Neuronal stem cell (in vitro differentiated cells): Measurements from ENCODE around the gene ASGR1.
"Not testable (repeated sequence)": the region's sequence is repeated elsewhere in the genome, so short reads cannot be mapped to it uniquely, and the experiment has no call there.

Source experiments
- DNase-seq: peaks from one replicate; pipeline ENCODE4 v3.0.0-alpha.2; 2013; ENCODE audit warnings: low spot score
- H2AFZ ChIP-seq: one replicate; pipeline ENCODE4 v1.6.1; 2013; ENCODE audit warnings: mild to moderate bottlenecking, low read length, inconsistent platforms
- H2AK5ac ChIP-seq: 2 replicates; pipeline ENCODE4 v1.6.1; 2013; ENCODE audit warnings: low read depth, mild to moderate bottlenecking, inconsistent platforms, low read length, moderate library complexity, mixed read lengths
- H2BK120ac ChIP-seq: 2 replicates; pipeline ENCODE4 v1.6.1; 2013; ENCODE audit warnings: low read depth, mild to moderate bottlenecking, inconsistent platforms, low read length, moderate library complexity, mixed read lengths
- H2BK12ac ChIP-seq: one replicate; pipeline ENCODE4 v1.6.1; 2013; ENCODE audit warnings: low read length, inconsistent platforms
- H2BK15ac ChIP-seq: 2 replicates; pipeline ENCODE4 v1.6.1; 2013; ENCODE audit warnings: mild to moderate bottlenecking, low read length, inconsistent platforms, mixed read lengths
- H2BK5ac ChIP-seq: one replicate; pipeline ENCODE4 v1.6.1; 2013; ENCODE audit warnings: inconsistent platforms, mild to moderate bottlenecking, low read length, moderate library complexity
- H3K14ac ChIP-seq: one replicate; pipeline ENCODE4 v1.6.1; 2013; ENCODE audit warnings: low read length, inconsistent platforms
- H3K18ac ChIP-seq: 2 replicates; pipeline ENCODE4 v1.6.1; 2013; ENCODE audit warnings: low read length, inconsistent platforms
- H3K23ac ChIP-seq: 2 replicates; pipeline ENCODE4 v1.6.1; 2013; ENCODE audit warnings: low read depth, mild to moderate bottlenecking, mixed read lengths, low read length, inconsistent platforms; ENCODE audit not compliant: poor library complexity
- H3K27ac ChIP-seq: replicated peaks from 3 replicates; pipeline ENCODE4 v1.5.1; 2013; ENCODE audit warnings: low read length, inconsistent platforms
- H3K27me3 ChIP-seq, 3 experiments: 2 replicates each; pipeline ENCODE4 v1.6.1; 2013; ENCODE audit warnings: low read length in 3 of 3, mild to moderate bottlenecking in 2 of 3, inconsistent platforms in 1 of 3, low read depth in 1 of 3, mixed read lengths in 1 of 3, moderate library complexity in 1 of 3; ENCODE audit not compliant: control insufficient read depth in 3 of 3, insufficient read depth in 3 of 3
- H3K36me3 ChIP-seq, 2 donors: replicated peaks in 1 of 2; 2 replicates each; pipeline ENCODE4 v1.6.1; 2013; ENCODE audit warnings: low read length in 2 of 2; ENCODE audit not compliant: control insufficient read depth in 2 of 2, insufficient read depth in 2 of 2
- H3K4ac ChIP-seq: 2 replicates; pipeline ENCODE4 v1.6.1; 2013; ENCODE audit warnings: inconsistent platforms, mild to moderate bottlenecking, low read length, moderate library complexity
- H3K4me1 ChIP-seq, 2 donors: 1 replicate in 1 of 2; 2 replicates in 1 of 2; pipeline ENCODE4 v1.6.1; 2013; ENCODE audit warnings: low read length in 2 of 2, low read depth in 1 of 2; ENCODE audit not compliant: control insufficient read depth in 2 of 2, insufficient read depth in 1 of 2
- H3K4me2 ChIP-seq: one replicate; pipeline ENCODE4 v1.6.1; 2013; ENCODE audit warnings: mild to moderate bottlenecking, low read length, inconsistent platforms; ENCODE audit not compliant: insufficient read depth, poor library complexity, severe bottlenecking
- H3K4me3 ChIP-seq, 2 donors: 2 replicates each; pipeline ENCODE4 v1.5.1; 2013; ENCODE audit warnings: low read length in 2 of 2, mild to moderate bottlenecking in 2 of 2, inconsistent platforms in 1 of 2, moderate library complexity in 1 of 2
- H3K79me1 ChIP-seq: one replicate; pipeline ENCODE4 v1.6.1; 2013; ENCODE audit warnings: low read depth, mild to moderate bottlenecking, inconsistent platforms, low read length, moderate library complexity
- H3K9ac ChIP-seq: one replicate; pipeline ENCODE4 v1.6.1; 2013; ENCODE audit warnings: mild to moderate bottlenecking, low read depth, low read length, inconsistent platforms; ENCODE audit not compliant: poor library complexity
- H3K9me3 ChIP-seq, 2 donors: replicated peaks in 1 of 2; 2 replicates each; pipeline versions ENCODE3 to v1.6.1; 2013; ENCODE audit warnings: low read length in 2 of 2, mild to moderate bottlenecking in 2 of 2, inconsistent platforms in 1 of 2, low read depth in 1 of 2, mixed read lengths in 1 of 2, moderate library complexity in 1 of 2; ENCODE audit not compliant: control insufficient read depth in 2 of 2, insufficient read depth in 1 of 2
- H4K8ac ChIP-seq: one replicate; pipeline ENCODE4 v1.6.1; 2013; ENCODE audit warnings: low read depth, mild to moderate bottlenecking, inconsistent platforms, low read length, moderate library complexity
- H4K91ac ChIP-seq: one replicate; pipeline ENCODE4 v1.6.1; 2013; ENCODE audit warnings: low read length, low read depth, mild to moderate bottlenecking, inconsistent platforms; ENCODE audit not compliant: poor library complexity
- WGBS, 2 donors: extraction: QIAGEN DNeasy Blood & Tissue Kit; methylation state at CpG; one replicate each; pipeline ENCODE4 v1.1.7; 2013; ENCODE audit warnings: missing lambda C conversion rate in 2 of 2, mixed read lengths in 1 of 2; ENCODE audit not compliant: insufficient read length in 2 of 2, insufficient replicate concordance in 1 of 2; ENCODE audit errors: extremely low coverage in 2 of 2; 5-methylcytosine and 5-hydroxymethylcytosine counted together

The ASGR1 gene

GRCh38 chr17:7184091-7184488 is 4.9 kb upstream of the ASGR1 start:
- DNase-seq = no peak
- no peak overlapping the region for H3K18ac ChIP-seq

GRCh38 chr17:7183433-7184090 is 4.4 kb upstream of the ASGR1 start:
- DNase-seq = no peak
- Histone ChIP-seq H2BK5ac (no peak overlapping the region), H2AFZ (no peak overlapping the region), H2BK120ac (no peak overlapping the region), H3K4me3 (no peak overlapping the region), H3K36me3 (peaks cover 3 to 15% of the 10 kb centered on the region in 2 donors), H2BK12ac (no peak overlapping the region), H3K4ac (no peak overlapping the region), H3K27ac (no peak overlapping the region), H2BK15ac (no peak overlapping the region), H3K9me3 (no peaks in the 10 kb centered on the region), H3K9ac (no peak overlapping the region), H3K18ac (no peak overlapping the region), H4K91ac (no peak overlapping the region), H4K8ac (no peak overlapping the region), H3K4me2 (no peak overlapping the region), H3K14ac (no peak overlapping the region), H3K27me3 (no peaks in the 10 kb centered on the region), H3K23ac (no peak overlapping the region), H3K4me1 (peaks cover 0 to 2% of the 10 kb centered on the region in 2 donors), H2AK5ac (no peak overlapping the region), H3K79me1 (no peaks in the 10 kb centered on the region)
- WGBS, 2 donors = no CpG with 5 or more reads among the region's 7 CpGs

More at GRCh38 chr17:7184091-7184488, 4.9 kb upstream of the ASGR1 start:
- Histone ChIP-seq H2AFZ (no peak overlapping the region), H3K4me2 (no peak overlapping the region), H3K9ac (no peak overlapping the region), H3K4ac (no peak overlapping the region), H3K27ac (no peak overlapping the region), H3K79me1 (no peaks in the 10 kb centered on the region), H2BK12ac (no peak overlapping the region), H3K9me3 (no peaks in the 10 kb centered on the region), H2BK5ac (no peak overlapping the region), H3K4me3 (no peak overlapping the region), H3K36me3 (peaks cover 3 to 19% of the 10 kb centered on the region in 2 donors), H4K91ac (no peak overlapping the region), H3K14ac (no peak overlapping the region), H3K4me1 (peaks cover 0 to under 1% of the 10 kb centered on the region in 2 donors), H4K8ac (no peak overlapping the region), H2AK5ac (no peak overlapping the region), H2BK120ac (no peak overlapping the region), H3K23ac (no peak overlapping the region), H2BK15ac (no peak overlapping the region), H3K27me3 (no peaks in the 10 kb centered on the region)
- WGBS, 2 donors = no CpG with 5 or more reads among the region's 14 CpGs

- H2BK5ac ChIP-seq, H3K27me3 ChIP-seq, H2BK12ac ChIP-seq, H3K4me2 ChIP-seq, H3K4me3 ChIP-seq, H2AFZ ChIP-seq, H3K36me3 ChIP-seq, DNase-seq, H4K91ac ChIP-seq, H3K14ac ChIP-seq, H3K79me1 ChIP-seq, H3K27ac ChIP-seq, H2BK120ac ChIP-seq, H3K4ac ChIP-seq, H4K8ac ChIP-seq, H2BK15ac ChIP-seq, H3K9ac ChIP-seq, H3K18ac ChIP-seq, H3K9me3 ChIP-seq, H2AK5ac ChIP-seq, H3K23ac ChIP-seq: not testable (repeated sequence)
- H3K4me1 ChIP-seq = peaks cover 5 to 10% of the 10 kb centered on the region in 2 donors
- whole genome bisulfite sequencing, 2 donors = no CpG with 5 or more reads among the region's 2 CpGs
Observed at GRCh38 chr17:7182101-7182500, 2.9 kb upstream of the ASGR1 start.

GRCh38 chr17:7178973-7179316 is 225 bp downstream of the ASGR1 start:
- Histone ChIP-seq H3K14ac (no peak overlapping the region), H4K91ac (no peak overlapping the region), H2BK15ac (peak overlapping the region; percentile 51), H3K36me3 (peaks cover 0 to 5% of the 10 kb centered on the region in 2 donors), H3K27me3 (peaks cover 0 to 24% (median 0%) of the 10 kb centered on the region in 3 experiments), H3K4me2 (no peak overlapping the region), H3K4me3 (no peak overlapping the region), H3K27ac (no peak overlapping the region), H3K18ac (peak overlapping the region; percentile 55), H3K4me1 (peaks cover 14 to 15% of the 10 kb centered on the region in 2 donors), H3K9ac (no peak overlapping the region), H3K23ac (no peak overlapping the region), H2BK5ac (no peak overlapping the region), H3K9me3 (peaks cover 0 to 10% of the 10 kb centered on the region in 2 donors), H4K8ac (no peak overlapping the region), H2BK12ac (no peak overlapping the region), H2AFZ (no peak overlapping the region), H3K79me1 (peaks cover 2% of the 10 kb centered on the region), H2AK5ac (no peak overlapping the region), H2BK120ac (no peak overlapping the region), H3K4ac (no peak overlapping the region)
- no peak for DNase-seq
- no CpG with 5 or more reads among the region's 11 CpGs for WGBS, 2 donors
